HEK293T (cell line): ENCODE data around the gene SLC5A10.

Experiments
- CTCF ChIA-PET: fragments of 350-600 bp; formaldehyde crosslinking; extraction: SDS; loops from one replicate; lab custom pipeline; 2021; ENCODE audit warnings: antibody characterized with exemption, inconsistent platforms; lab: Yijun Ruan, JAX
- POLR2A ChIA-PET: fragments of 350-600 bp; formaldehyde crosslinking; extraction: SDS; loops from one replicate; lab custom pipeline; 2020; ENCODE audit warnings: antibody characterized with exemption, inconsistent platforms; lab: Yijun Ruan, JAX
- DNase-seq: peaks from one replicate; pipeline ENCODE4 v3.0.0; 2012; ENCODE audit warnings: mixed read lengths; ENCODE audit errors: extremely low spot score
- ARNT ChIP-seq: fragments of 450-650 bp; IDR thresholded peaks from 2 replicates; pipeline ENCODE4 v1.6.1; 2017; ENCODE audit warnings: mild to moderate bottlenecking
- BHLHE40 ChIP-seq: fragments of 450-650 bp; IDR thresholded peaks from 2 replicates; pipeline ENCODE4 v1.6.1; 2016; ENCODE audit warnings: mild to moderate bottlenecking, moderate library complexity, borderline replicate concordance
- CTBP1 ChIP-seq: fragments of 450-650 bp; IDR thresholded peaks from 2 replicates; pipeline ENCODE4 v1.6.1; 2016; ENCODE audit warnings: borderline replicate concordance
- ELF4 ChIP-seq: fragments of 450-650 bp; IDR thresholded peaks from 2 replicates; pipeline ENCODE4 v1.6.1; 2017; ENCODE audit warnings: antibody characterized with exemption
- FOXA1 ChIP-seq: fragments of 450-650 bp; IDR thresholded peaks from 2 replicates; pipeline ENCODE4 v1.6.1; 2016; ENCODE audit warnings: mild to moderate bottlenecking
- FOXK2 ChIP-seq: fragments of 450-650 bp; IDR thresholded peaks from 2 replicates; pipeline ENCODE4 v1.6.1; 2016; ENCODE audit warnings: mild to moderate bottlenecking
- FOXM1 ChIP-seq: fragments of 450-650 bp; IDR thresholded peaks from 2 replicates; pipeline ENCODE4 v1.6.1; 2017; ENCODE audit warnings: mild to moderate bottlenecking, borderline replicate concordance
- HDGF ChIP-seq: fragments of 450-650 bp; IDR thresholded peaks from 2 replicates; pipeline ENCODE4 v1.6.1; 2017; ENCODE audit warnings: antibody characterized with exemption, borderline replicate concordance
- L3MBTL2 ChIP-seq: fragments of 450-650 bp; conservative IDR thresholded peaks from 2 replicates; pipeline ENCODE4 v1.6.1; 2016; ENCODE audit warnings: mild to moderate bottlenecking
- LEF1 ChIP-seq: fragments of 450-650 bp; IDR thresholded peaks from 2 replicates; pipeline ENCODE4 v1.6.1; 2017; ENCODE audit warnings: mild to moderate bottlenecking, borderline replicate concordance
- NFRKB ChIP-seq: fragments of 450-650 bp; IDR thresholded peaks from 2 replicates; pipeline ENCODE4 v1.6.1; 2016; ENCODE audit warnings: mild to moderate bottlenecking, moderate library complexity
- PKNOX1 ChIP-seq: fragments of 450-650 bp; IDR thresholded peaks from 2 replicates; pipeline ENCODE4 v1.6.1; 2016
- SP1 ChIP-seq: fragments of 450-650 bp; IDR thresholded peaks from 2 replicates; pipeline ENCODE4 v1.6.1; 2017
- SUZ12 ChIP-seq: fragments of 450-650 bp; IDR thresholded peaks from 2 replicates; pipeline ENCODE4 v1.6.1; 2016; ENCODE audit warnings: mild to moderate bottlenecking
- TARDBP ChIP-seq: fragments of 450-650 bp; IDR thresholded peaks from 2 replicates; pipeline ENCODE4 v1.6.1; 2016
- ZNF384 ChIP-seq: fragments of 450-650 bp; IDR thresholded peaks from 2 replicates; pipeline ENCODE4 v1.6.1; 2016

Gene SLC5A10

DNA sequence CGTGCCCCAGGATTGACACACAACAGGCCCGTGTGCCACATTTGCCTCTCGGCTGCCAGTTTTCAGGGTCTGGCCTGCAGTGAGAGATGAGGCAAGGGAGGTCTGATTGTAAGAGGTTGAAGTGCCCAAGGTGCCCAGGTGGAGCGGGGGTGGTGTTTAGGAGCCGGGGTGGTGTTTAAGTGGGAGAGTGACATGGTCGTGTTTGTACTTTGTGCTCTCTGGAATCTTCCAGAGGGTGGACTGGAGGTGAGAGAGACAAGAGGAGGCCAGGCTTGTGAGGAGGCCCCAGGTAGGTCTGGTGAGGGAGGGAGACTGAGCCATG is 10.5 kb downstream of the SLC5A10 start:
- ChIA-PET POLR2A (interaction anchor here (1.1 kb wide), 1 partner anchor 42 kb away, joined by 3 read pairs; the partner anchor contains the start of gene FAM83G), CTCF (interaction anchor here (0.5 to 0.7 kb wide), 2 partner anchors 14 to 31 kb away, joined by 3 read pairs; no protein-coding TSS in a partner anchor)
- TF ChIP-seq FOXK2 (no peak), ARNT (no peak), LEF1 (no peak), HDGF (no peak), BHLHE40 (no peak), TARDBP (no peak), L3MBTL2 (no peak), CTBP1 (no peak), ZNF384 (no peak), NFRKB (no peak), ELF4 (no peak), FOXA1 (no peak), SUZ12 (no peak)
- DNase-seq = no peak

DNA sequence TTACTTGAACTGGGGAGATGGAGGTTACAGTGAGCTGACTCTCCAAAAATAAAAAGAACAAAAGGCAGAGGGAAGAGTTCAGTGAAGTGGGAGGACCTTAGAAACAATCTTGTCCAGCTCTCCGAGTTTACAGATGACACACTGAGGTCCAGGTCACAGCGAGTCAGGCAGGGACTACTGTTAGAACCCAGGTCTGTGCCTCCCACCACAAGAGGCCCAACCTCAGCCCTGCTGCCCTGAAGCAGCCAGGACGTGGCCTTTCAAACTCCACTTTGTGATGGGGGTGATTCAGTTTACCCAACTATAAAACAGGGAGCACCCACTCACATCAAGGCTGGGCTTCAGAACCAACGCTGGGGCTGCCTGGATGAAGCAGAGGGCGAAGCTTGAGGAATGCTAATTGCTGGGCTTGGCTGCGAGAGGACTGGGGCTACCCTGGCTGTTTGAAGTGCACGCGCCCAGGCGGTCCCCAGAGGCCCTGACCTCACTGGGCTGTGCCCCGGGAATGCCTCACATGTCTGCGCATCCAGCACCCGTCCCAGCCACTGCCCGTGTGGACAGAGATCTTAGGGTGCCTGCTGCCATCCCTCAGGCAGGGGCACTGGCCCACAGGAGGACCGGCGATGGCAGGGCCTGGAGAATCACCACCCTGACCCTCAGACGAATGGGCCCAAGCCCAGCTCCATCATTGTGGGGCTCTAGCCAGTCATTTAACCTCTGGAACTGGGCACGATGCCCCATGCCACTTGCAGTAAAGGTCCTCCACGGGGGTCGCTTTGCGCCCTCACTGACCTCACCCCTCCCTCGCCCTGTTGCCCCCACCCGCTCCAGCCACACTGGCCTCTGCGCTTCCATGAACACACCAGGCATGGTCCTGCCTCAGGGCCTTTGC is 11.4 kb downstream of the SLC5A10 start:
- POLR2A ChIA-PET = no interaction called here
- CTCF ChIA-PET = interaction anchor here (0.6 to 0.7 kb wide), 2 partner anchors 32 to 33 kb away, joined by 3 to 7 read pairs; no protein-coding TSS in a partner anchor
- TF ChIP-seq ARNT (no peak), SP1 (no peak), LEF1 (no peak), FOXA1 (no peak), NFRKB (no peak), FOXM1 (no peak), SUZ12 (no peak), HDGF (no peak), PKNOX1 (no peak)
- DNase-seq = no peak

GRCh38 chr17:18964018-18964351 is 12.0 kb downstream of the SLC5A10 start:
- CTCF ChIA-PET = no interaction called here
- POLR2A ChIA-PET = no interaction called here
- TF ChIP-seq TARDBP = no peak
- DNase-seq = no peak

- POLR2A ChIA-PET = no interaction called here
- no peak for TF ChIP-seq ZNF384
- no peak for TF ChIP-seq FOXM1
- TF ChIP-seq NFRKB = no peak
- TF ChIP-seq L3MBTL2 = no peak
- TF ChIP-seq FOXA1 = no peak
- TF ChIP-seq LEF1 = no peak
- TF ChIP-seq CTBP1 = no peak
- TF ChIP-seq SUZ12 = no peak
- TF ChIP-seq HDGF = no peak
- TF ChIP-seq FOXK2 = no peak
- TF ChIP-seq BHLHE40 = no peak
- TF ChIP-seq SP1 = no peak
- TF ChIP-seq PKNOX1 = no peak
- TF ChIP-seq ELF4 = no peak
- TF ChIP-seq ARNT = no peak
- no peak for TF ChIP-seq TARDBP
- CTCF ChIA-PET = no interaction called here
- DNase-seq = no peak
Measured at GRCh38 chr17:18964550-18964949, 12.6 kb downstream of the SLC5A10 start.

GRCh38 chr17:18965530-18966236 is 13.7 kb downstream of the SLC5A10 start:
- DNase-seq = no peak
- no peak for TF ChIP-seq FOXK2
- no peak for TF ChIP-seq SUZ12
- no peak for TF ChIP-seq LEF1
- no peak for TF ChIP-seq PKNOX1
- ChIA-PET POLR2A (interaction anchor here (0.7 kb wide), 1 partner anchor 19 kb away, joined by 3 read pairs; no protein-coding TSS in a partner anchor), CTCF (no interaction called here)

GRCh38 chr17:18966831-18967624 is 15.1 kb downstream of the SLC5A10 start:
- CTCF ChIA-PET = interaction anchor here (0.6 kb wide), 1 partner anchor 317 kb away, joined by 3 read pairs; no protein-coding TSS in a partner anchor
- POLR2A ChIA-PET = interaction anchor here (0.7 kb wide), 1 partner anchor 21 kb away, joined by 3 read pairs; no protein-coding TSS in a partner anchor
- no peak for DNase-seq
- TF ChIP-seq FOXA1 (no peak), FOXM1 (no peak), BHLHE40 (no peak), TARDBP (no peak), PKNOX1 (no peak), L3MBTL2 (no peak), FOXK2 (no peak), ARNT (no peak)
